Upper lobe of left lung (tissue), 6 donors: Measurements from ENCODE around the gene RSPRY1. TPM values are rescaled to one million over a fixed set of nuclear protein-coding genes. Genes with fewer than 3 reads are reported as not detected.
"Not testable (repeated sequence)": the region's sequence is repeated elsewhere in the genome, so short reads cannot be mapped to it uniquely, and the experiment has no call there.

Experiments
- ATAC-seq, 2 donors: fragments of 200-7000 bp; cut with Tn5 transposase; one replicate each; pipeline ENCODE4 v1.9.1; 2022; ENCODE audit warnings: mild to moderate bottlenecking in 2 of 2, moderate library complexity in 2 of 2; ENCODE audit not compliant: low FRiP score in 2 of 2
- DNase-seq, 2 donors: peaks; one replicate each; pipeline ENCODE4 v3.0.0-alpha.2; 2019 to 2020
- H3K27ac ChIP-seq, 4 donors: fragments of 200-600 bp; sonication (generic); one replicate each; pipeline ENCODE4 v1.5.1; 2016 to 2019
- H3K27me3 ChIP-seq, 4 donors: fragments of 200-600 bp; sonication (generic); one replicate each; pipeline ENCODE4 v1.5.1; 2017 to 2019
- H3K36me3 ChIP-seq, 4 donors: fragments of 200-600 bp; sonication (generic); one replicate each; pipeline ENCODE4 v1.5.1; 2016 to 2019
- H3K4me1 ChIP-seq, 4 donors: fragments of 200-600 bp; sonication (generic); one replicate each; pipeline ENCODE4 v1.5.1; 2018 to 2019
- H3K4me3 ChIP-seq, 4 donors: fragments of 200-600 bp; sonication (generic); one replicate each; pipeline ENCODE4 v1.5.1; 2017 to 2019; ENCODE audit warnings: mild to moderate bottlenecking in 2 of 4, moderate library complexity in 1 of 4
- H3K9me3 ChIP-seq, 4 donors: fragments of 200-600 bp; sonication (generic); one replicate each; pipeline ENCODE4 v1.5.1; 2018 to 2019
- EP300 ChIP-seq, 4 donors: sonication (generic); formaldehyde crosslinking; IDR thresholded peaks; one replicate each; pipeline ENCODE4 v1.5.1; 2017; ENCODE audit warnings: antibody characterized with exemption in 4 of 4, control low read depth in 2 of 4
- POLR2A ChIP-seq, 4 donors: fragments of 450-650 bp; IDR thresholded peaks; one replicate each; pipeline ENCODE4 v1.5.1; 2016 to 2017; ENCODE audit warnings: antibody characterized with exemption in 4 of 4, mild to moderate bottlenecking in 2 of 4
- POLR2AphosphoS5 ChIP-seq, 2 donors: sonication (generic); formaldehyde crosslinking; IDR thresholded peaks; one replicate each; pipeline ENCODE4 v1.5.1; 2017; ENCODE audit warnings: antibody characterized with exemption in 2 of 2
- WGBS, 2 donors: methylation state at CpG; one replicate each; pipeline ENCODE4 v1.1.5; 2017 to 2018; 5-methylcytosine and 5-hydroxymethylcytosine counted together
- total RNA-seq, 6 donors: library from RNA; depleted of rRNA in 4 of 6; stranded (reverse); fragments of >200 nt in 4 of 6; gene quantifications; one replicate each; pipeline versions ENCODE4 v1.1.0 to v1.2.1, GENCODE V29; 2016 to 2021
- TF ChIP-seq, protein P1 (sequence below), 6 experiments: fragments of 450-650 bp in 4 of 6; fragments of 200-600 bp in 2 of 6; sonication (generic) in 2 of 6; IDR thresholded peaks; one replicate each; pipeline ENCODE4 v1.5.1; 2016 to 2019; ENCODE audit warnings: antibody characterized with exemption in 6 of 6
- donor health status: DM: no; HTN: no; CAD: no; lungs with moderate emphysema.
- donor health status: DM: no; HTN: yes; CAD: no; lungs with severe emphysema.

Gene RSPRY1
- total RNA-seq, 6 donors from 2014 or later, result 26.9 to 102 (median 30.3) TPM

DNA sequence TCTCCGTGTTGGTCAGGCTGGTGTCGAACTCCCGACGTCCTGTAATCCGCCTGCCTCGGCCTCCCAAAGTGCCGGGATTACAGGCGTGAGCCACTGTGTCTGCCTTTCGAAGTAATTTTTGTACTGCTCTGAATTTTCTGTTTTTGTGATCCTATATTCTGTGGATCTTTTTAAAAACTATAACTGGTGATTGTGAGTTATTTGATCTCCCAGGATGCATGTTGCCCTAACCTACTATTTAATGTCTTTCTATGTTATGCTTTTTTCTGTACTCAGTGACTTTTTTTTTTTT lies 2.5 kb downstream of the RSPRY1 start:
- Histone ChIP-seq H3K36me3 (peaks cover 0 to 3% (median 0%) of the 10 kb centered on the region in 4 donors), H3K27ac (no peak overlapping the region), H3K27me3 (no peaks in the 10 kb centered on the region), H3K9me3 (no peaks in the 10 kb centered on the region), H3K4me3 (no peak overlapping the region), H3K4me1 (peaks cover 42 to 60% (median 45%) of the 10 kb centered on the region in 4 donors)
- ATAC-seq (no peak), DNase-seq (no peak)
- TF ChIP-seq POLR2AphosphoS5 (IDR thresholded peaks at IDR 0.05), result no peak
- TF ChIP-seq POLR2A (IDR thresholded peaks at IDR 0.05), result no peak
- TF ChIP-seq, protein P1, sequence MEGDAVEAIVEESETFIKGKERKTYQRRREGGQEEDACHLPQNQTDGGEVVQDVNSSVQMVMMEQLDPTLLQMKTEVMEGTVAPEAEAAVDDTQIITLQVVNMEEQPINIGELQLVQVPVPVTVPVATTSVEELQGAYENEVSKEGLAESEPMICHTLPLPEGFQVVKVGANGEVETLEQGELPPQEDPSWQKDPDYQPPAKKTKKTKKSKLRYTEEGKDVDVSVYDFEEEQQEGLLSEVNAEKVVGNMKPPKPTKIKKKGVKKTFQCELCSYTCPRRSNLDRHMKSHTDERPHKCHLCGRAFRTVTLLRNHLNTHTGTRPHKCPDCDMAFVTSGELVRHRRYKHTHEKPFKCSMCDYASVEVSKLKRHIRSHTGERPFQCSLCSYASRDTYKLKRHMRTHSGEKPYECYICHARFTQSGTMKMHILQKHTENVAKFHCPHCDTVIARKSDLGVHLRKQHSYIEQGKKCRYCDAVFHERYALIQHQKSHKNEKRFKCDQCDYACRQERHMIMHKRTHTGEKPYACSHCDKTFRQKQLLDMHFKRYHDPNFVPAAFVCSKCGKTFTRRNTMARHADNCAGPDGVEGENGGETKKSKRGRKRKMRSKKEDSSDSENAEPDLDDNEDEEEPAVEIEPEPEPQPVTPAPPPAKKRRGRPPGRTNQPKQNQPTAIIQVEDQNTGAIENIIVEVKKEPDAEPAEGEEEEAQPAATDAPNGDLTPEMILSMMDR (IDR thresholded peaks at IDR 0.05), result no peak
- no peak for TF ChIP-seq EP300 (IDR thresholded peaks at IDR 0.05)
- WGBS, 2 donors, result 94 to 95% methylated on average over 9 of the region's 9 CpGs

DNA sequence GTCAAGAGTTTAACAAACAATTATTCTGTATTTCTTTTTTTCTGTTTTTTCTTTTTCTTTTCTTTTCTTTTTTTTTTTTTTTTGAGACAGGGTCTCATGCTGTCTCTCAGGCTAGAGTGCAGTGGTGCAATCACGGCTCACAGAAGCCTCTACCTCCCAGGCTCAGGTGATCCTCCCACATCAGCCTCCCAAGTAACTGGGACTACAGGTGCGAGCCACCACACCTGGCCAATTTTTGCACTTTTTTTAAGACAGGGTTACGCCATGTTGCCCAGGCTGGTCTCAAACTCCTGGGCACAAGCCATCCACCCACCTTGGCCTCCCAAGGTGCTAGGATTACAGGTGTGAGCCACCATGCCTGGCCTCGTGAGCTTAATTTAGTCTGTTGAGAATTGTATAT lies 3.4 kb downstream of the RSPRY1 start:
- not testable (repeated sequence) for H3K27me3 ChIP-seq, H3K9me3 ChIP-seq, ATAC-seq, H3K4me3 ChIP-seq, H3K36me3 ChIP-seq, H3K27ac ChIP-seq, DNase-seq
- peaks cover 39 to 55% (median 43%) of the 10 kb centered on the region in 4 donors for H3K4me1 ChIP-seq
- 97 to 98% methylated on average over 4 of the region's 4 CpGs for WGBS, 2 donors

DNA sequence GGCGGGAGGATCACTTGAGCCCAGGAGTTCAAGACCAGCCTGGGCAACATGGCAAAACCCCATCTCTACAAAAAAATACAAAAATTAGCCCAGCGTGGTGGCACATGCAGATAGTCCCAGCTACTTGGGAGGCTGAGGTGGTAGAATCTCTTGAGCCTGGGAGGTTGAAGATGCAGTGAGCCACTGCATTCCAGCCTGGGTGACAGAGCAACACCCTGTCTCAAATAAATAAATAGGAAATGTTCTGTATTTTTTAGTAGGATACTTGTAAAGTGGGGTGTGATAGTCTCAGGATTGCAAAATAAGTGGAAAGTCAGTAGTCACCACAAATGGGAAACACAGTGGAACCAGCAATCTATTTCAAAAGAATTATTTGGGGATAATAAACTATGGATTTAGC lies 4.0 kb downstream of the RSPRY1 start:
- Histone ChIP-seq H3K36me3 (peaks cover 0 to 3% (median 0%) of the 10 kb centered on the region in 4 donors), H3K4me1 (peaks cover 34 to 49% (median 41%) of the 10 kb centered on the region in 4 donors), H3K4me3 (no peak overlapping the region), H3K9me3 (no peaks in the 10 kb centered on the region), H3K27ac (peak overlapping the region in 1 of 4 donors; percentile 16), H3K27me3 (no peaks in the 10 kb centered on the region)
- 96 to 100% methylated on average over 2 of the region's 2 CpGs for WGBS, 2 donors
- DNase-seq, result no peak
- ATAC-seq, result no peak
- TF ChIP-seq POLR2AphosphoS5 (IDR thresholded peaks at IDR 0.05), result no peak
- no peak for TF ChIP-seq POLR2A (IDR thresholded peaks at IDR 0.05)
- TF ChIP-seq EP300 (IDR thresholded peaks at IDR 0.05), result no peak

DNA sequence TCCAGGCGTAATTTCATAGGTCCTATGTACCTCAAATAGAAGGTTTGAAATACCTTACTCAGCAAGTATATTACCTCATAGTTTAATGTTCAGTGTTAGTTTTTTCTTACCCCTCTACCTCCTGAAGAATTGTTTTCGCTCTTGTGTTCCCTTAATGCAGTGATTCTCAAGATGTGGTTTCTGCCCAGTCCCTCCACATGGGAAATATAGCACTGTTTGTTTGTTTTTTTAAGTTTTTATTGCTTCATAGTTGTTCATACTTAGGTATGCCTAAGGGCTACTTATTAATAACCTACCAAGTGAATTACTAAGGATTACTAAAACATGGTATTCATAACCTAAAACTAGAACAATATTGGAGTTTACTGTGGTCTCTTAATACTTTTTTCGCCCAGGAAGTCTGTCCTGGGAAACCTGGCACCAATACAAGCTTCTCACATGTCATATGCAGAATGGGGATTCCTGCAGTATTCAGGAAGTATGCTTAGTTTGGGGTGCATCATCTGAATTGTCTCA lies 5.0 kb downstream of the RSPRY1 start:
- WGBS, 2 donors, result 67 to 70% methylated on average over 3 of the region's 3 CpGs

DNA sequence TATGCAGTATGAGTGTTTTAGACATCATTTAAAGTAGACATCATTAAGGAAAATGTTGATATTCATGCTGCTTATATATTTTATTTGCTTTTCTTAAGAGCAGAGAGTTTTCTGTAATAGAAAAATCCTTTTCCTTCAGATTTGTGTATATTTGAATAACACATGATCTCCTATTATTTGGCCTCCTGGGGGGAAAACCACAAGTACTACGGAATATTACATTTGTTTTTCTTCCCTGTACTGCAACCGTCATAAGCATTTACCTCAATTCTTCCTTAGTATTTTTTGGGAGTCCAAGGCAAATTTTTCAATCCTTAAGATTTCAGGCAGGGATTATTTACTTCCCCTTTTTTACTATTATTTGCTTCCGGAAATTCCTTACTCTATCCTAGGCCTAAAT lies 6.0 kb downstream of the RSPRY1 start:
- TF ChIP-seq POLR2A (IDR thresholded peaks at IDR 0.05) (no peak), POLR2AphosphoS5 (IDR thresholded peaks at IDR 0.05) (no peak), EP300 (IDR thresholded peaks at IDR 0.05) (no peak)
- TF ChIP-seq, protein P1 (IDR thresholded peaks at IDR 0.05), result no peak
- H3K36me3 ChIP-seq, result peaks cover 0 to 3% (median 0%) of the 10 kb centered on the region in 4 donors
- peaks cover 34 to 50% (median 41%) of the 10 kb centered on the region in 4 donors for H3K4me1 ChIP-seq
- ATAC-seq (no peak), DNase-seq (no peak)
- 65 to 71% methylated on average over 3 of the region's 3 CpGs for WGBS, 2 donors
- no peaks in the 10 kb centered on the region for H3K27me3 ChIP-seq
- no peak overlapping the region for H3K27ac ChIP-seq
- H3K4me3 ChIP-seq, result no peak overlapping the region
- no peaks in the 10 kb centered on the region for H3K9me3 ChIP-seq

More for the DNA sequence above, 5.0 kb downstream of the RSPRY1 start:
- no peak for ATAC-seq
- no peaks in the 10 kb centered on the region for H3K27me3 ChIP-seq
- no peak overlapping the region for H3K27ac ChIP-seq
- no peak overlapping the region for H3K4me3 ChIP-seq
- H3K36me3 ChIP-seq, result peaks cover 0 to 3% (median 0%) of the 10 kb centered on the region in 4 donors
- no peak for TF ChIP-seq POLR2AphosphoS5 (IDR thresholded peaks at IDR 0.05)
- TF ChIP-seq, protein P1 (IDR thresholded peaks at IDR 0.05), result no peak
- no peak for TF ChIP-seq EP300 (IDR thresholded peaks at IDR 0.05)
- no peak for TF ChIP-seq POLR2A (IDR thresholded peaks at IDR 0.05)
- no peak for DNase-seq
- H3K9me3 ChIP-seq, result no peaks in the 10 kb centered on the region
- H3K4me1 ChIP-seq, result peaks cover 34 to 48% (median 41%) of the 10 kb centered on the region in 4 donors
